Upper lobe of right lung (tissue), 1 donor: ENCODE data around the gene CFD. TPM values are rescaled to one million over a fixed set of nuclear protein-coding genes. Genes with fewer than 3 reads are reported as not detected.
"Not testable (repeated sequence)": the region's sequence is repeated elsewhere in the genome, so short reads cannot be mapped to it uniquely, and the experiment has no call there.

Source experiments
- ATAC-seq: fragments of 200-7000 bp; cut with Tn5 transposase; one replicate; pipeline ENCODE4 v1.9.1; 2020; ENCODE audit warnings: mild to moderate bottlenecking, moderate library complexity
- DNase-seq: peaks from one replicate; pipeline ENCODE4 v3.0.0-alpha.2; 2020
- H3K27ac ChIP-seq: fragments of 200-600 bp; one replicate; pipeline ENCODE4 v1.8.0; 2022
- H3K27me3 ChIP-seq: fragments of 200-600 bp; one replicate; pipeline ENCODE4 v1.8.0; 2022; ENCODE audit warnings: mild to moderate bottlenecking
- H3K36me3 ChIP-seq: fragments of 200-600 bp; one replicate; pipeline ENCODE4 v1.8.0; 2022
- H3K4me1 ChIP-seq: fragments of 200-600 bp; one replicate; pipeline ENCODE4 v1.8.0; 2022
- H3K4me3 ChIP-seq: fragments of 200-600 bp; one replicate; pipeline ENCODE4 v1.8.0; 2022; ENCODE audit warnings: mild to moderate bottlenecking
- H3K9me3 ChIP-seq: fragments of 200-600 bp; one replicate; pipeline ENCODE4 v1.8.0; 2022
- intact Hi-C: fragments of 100-400 bp; cut with DNase I; formaldehyde crosslinking; loops from one replicate; pipeline ENCODE4 v1.11.0; 2022
- total RNA-seq: library from RNA; stranded (reverse); fragmentation: NEBNext Ultra II Directional; extraction: Animal tissue kit (Norgen Biotek cat#: 25700); gene quantifications from one replicate; pipeline ENCODE4 v1.2.1, GENCODE V29; 2021
- TF ChIP-seq, protein P1 (sequence below): fragments of 200-600 bp; IDR thresholded peaks from one replicate; pipeline ENCODE4 v1.8.0; 2022; ENCODE audit warnings: antibody characterized with exemption
- donor health status: DM: no; HTN: yes; CAD: no; lungs with severe emphysema.

Gene CFD
- total RNA-seq, 1 donor from 2014 or later = 153 TPM

DNA sequence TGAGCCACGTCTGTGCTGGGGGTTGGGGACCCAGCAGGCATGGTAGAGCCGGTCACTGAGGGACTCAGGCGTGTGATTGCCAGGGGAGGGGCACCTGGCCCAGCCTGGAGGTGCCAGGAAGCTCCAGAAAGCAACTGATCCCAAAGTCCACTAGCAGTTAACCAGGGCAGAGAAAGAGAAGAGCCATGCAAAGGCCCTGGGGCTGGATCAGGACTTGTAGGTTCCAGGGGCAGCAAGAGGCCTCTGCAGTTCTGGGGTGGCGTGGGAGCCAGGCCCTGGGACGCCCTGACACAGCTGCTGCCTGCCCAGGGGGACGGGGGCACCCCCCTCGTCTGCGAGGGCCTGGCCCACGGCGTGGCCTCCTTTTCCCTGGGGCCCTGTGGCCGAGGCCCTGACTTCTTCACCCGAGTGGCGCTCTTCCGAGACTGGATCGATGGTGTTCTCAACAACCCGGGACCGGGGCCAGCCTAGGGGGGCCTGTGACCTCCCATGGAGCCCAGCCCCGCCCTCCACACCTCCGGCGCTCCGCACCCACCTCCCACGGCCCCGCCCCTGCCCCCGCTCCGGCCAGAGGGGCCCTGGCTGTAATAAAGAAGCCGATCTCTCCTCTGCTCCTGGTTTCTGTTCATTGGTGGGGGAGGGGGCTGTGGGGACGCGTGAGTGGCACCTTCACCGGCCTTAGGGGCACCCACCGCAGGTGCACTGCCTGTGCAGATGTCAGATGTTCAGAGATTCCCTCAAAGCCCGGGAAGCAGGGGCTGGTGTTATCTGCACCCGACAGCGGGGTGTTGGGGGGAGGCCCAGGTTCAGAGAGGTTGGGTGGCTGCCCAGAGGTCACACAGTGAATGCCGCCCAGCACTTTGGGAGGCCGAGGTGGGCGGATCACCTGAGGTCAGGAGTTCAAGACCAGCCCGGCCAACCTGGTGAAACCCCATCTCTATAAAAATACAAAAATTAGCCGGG is 27.8 kb upstream of the CFD start:
- Histone ChIP-seq H3K36me3 (no peaks in the 10 kb centered on the region), H3K9me3 (no peaks in the 10 kb centered on the region), H3K27ac (no peak overlapping the region), H3K4me1 (no peaks in the 10 kb centered on the region), H3K27me3 (peaks cover 11% of the 10 kb centered on the region), H3K4me3 (no peak overlapping the region)
- intact Hi-C loops = no loop called here
- DNase-seq = no peak
- no peak for ATAC-seq
- TF ChIP-seq, protein P1, sequence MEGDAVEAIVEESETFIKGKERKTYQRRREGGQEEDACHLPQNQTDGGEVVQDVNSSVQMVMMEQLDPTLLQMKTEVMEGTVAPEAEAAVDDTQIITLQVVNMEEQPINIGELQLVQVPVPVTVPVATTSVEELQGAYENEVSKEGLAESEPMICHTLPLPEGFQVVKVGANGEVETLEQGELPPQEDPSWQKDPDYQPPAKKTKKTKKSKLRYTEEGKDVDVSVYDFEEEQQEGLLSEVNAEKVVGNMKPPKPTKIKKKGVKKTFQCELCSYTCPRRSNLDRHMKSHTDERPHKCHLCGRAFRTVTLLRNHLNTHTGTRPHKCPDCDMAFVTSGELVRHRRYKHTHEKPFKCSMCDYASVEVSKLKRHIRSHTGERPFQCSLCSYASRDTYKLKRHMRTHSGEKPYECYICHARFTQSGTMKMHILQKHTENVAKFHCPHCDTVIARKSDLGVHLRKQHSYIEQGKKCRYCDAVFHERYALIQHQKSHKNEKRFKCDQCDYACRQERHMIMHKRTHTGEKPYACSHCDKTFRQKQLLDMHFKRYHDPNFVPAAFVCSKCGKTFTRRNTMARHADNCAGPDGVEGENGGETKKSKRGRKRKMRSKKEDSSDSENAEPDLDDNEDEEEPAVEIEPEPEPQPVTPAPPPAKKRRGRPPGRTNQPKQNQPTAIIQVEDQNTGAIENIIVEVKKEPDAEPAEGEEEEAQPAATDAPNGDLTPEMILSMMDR = no peak

DNA sequence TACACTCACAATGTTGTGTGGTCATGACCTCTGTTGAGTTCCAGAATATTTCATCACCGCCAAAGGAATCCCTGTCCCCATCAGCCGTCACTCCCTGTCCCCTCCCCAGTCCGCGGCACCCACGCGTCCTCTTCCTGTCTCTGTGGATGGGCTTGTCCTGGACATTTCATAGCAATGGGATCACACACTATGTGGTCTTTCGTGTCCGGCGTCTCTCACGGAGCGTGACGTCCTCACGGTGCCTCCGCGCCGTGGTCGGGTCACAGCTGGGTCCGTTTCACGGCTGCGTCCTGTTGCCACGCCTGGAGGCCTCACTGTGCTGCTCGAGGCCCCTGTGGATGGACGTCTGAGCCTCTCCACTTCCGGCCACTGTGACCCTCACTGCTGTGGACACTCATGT is 25.2 kb upstream of the CFD start:
- peaks cover 25% of the 10 kb centered on the region for H3K27me3 ChIP-seq
- intact Hi-C loops = no loop called here

DNA sequence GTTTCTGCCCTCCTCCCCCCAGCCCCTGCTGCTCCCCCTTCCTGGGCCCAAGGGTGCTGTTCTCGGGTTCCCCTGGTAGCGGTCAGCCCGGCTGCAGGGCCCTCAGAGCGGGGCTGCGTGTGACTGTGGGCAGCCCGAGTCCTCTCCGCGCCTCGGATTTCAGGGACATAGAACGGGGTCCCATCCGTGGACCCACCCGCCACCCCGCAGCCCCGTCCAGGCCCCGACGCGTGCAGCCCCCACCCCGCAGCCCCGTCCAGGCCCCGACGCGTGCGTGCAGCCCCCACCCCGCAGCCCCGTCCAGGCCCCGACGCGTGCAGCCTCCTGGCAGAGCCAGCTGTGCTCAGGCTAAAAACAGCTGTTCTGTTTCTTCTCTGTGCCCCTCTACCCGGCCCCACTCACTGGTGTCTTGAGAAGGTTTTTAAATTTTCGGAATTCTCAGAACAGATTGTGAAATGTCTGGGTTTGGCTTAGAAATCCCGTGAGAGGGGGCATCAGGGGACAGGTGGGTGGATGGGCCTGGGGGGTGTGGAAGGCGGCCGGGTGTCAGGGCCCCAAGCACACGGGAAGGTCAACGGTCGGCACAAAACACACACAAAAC is 24.2 kb upstream of the CFD start:
- H3K4me1 ChIP-seq = no peaks in the 10 kb centered on the region
- DNase-seq = no peak
- peak; percentile 64 for ATAC-seq
- no peaks in the 10 kb centered on the region for H3K9me3 ChIP-seq
- H3K36me3 ChIP-seq = no peaks in the 10 kb centered on the region
- H3K4me3 ChIP-seq = no peak overlapping the region
- TF ChIP-seq, protein P1 = no peak
- H3K27me3 ChIP-seq = peaks cover 25% of the 10 kb centered on the region
- intact Hi-C loops = no loop called here
- no peak overlapping the region for H3K27ac ChIP-seq

More for the DNA sequence above, 25.2 kb upstream of the CFD start:
- Histone ChIP-seq H3K4me3 (no peak overlapping the region), H3K27ac (no peak overlapping the region), H3K4me1 (no peaks in the 10 kb centered on the region), H3K36me3 (no peaks in the 10 kb centered on the region), H3K9me3 (no peaks in the 10 kb centered on the region)
- ATAC-seq (no peak), DNase-seq (no peak)
- TF ChIP-seq, protein P1 = no peak

DNA sequence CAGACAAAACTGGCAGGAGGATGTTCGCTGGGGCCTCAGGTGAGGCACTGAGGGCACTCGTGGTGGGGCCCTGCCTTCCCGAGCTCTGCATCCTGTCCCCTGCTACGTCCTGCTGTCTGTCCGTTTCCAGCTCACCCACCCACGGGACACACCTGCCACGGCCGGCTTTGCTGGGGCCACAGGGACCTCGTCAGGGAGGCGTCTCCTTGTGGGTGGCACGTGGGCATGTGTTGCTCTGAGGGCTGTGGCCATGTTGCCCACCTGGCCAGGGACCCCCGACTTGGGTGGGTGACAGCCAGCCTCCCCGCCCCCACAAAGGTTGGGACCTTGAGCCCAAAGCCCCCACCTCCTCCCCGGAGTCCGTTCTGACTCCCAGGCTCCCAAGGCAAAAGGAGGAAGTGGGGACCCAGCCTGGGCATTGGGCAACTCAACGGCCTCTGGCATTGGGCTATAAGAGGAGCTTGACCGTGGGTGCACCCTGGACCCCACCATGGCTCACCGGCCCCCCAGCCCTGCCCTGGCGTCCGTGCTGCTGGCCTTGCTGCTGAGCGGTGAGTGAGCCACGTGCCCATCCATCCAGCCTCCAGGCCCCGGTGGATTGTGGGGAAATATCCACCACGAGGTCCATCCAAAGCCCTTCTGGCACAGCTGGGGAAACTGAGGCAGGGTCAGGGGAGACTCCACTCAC is 18.8 kb upstream of the CFD start, which contains the start of gene PRTN3:
TSS of gene PRTN3 (plus strand) at position 481 of the 688 bp plus-strand sequence. CDS start at position 491, 10 bp downstream.
- H3K4me3 ChIP-seq = no peak within 1 kb of the TSS
- intact Hi-C loops = no loop called here
- ATAC-seq (peak; percentile 67), DNase-seq (no peak)
- no peaks in the 10 kb centered on the region for H3K9me3 ChIP-seq
- no peak within 1 kb of the TSS for H3K27ac ChIP-seq
- H3K4me1 ChIP-seq = peaks cover 9% of the 10 kb centered on the region
- peaks cover 36% of the 10 kb centered on the region for H3K27me3 ChIP-seq
- TF ChIP-seq, protein P1 = no peak
- no peaks in the 10 kb centered on the region for H3K36me3 ChIP-seq

DNA sequence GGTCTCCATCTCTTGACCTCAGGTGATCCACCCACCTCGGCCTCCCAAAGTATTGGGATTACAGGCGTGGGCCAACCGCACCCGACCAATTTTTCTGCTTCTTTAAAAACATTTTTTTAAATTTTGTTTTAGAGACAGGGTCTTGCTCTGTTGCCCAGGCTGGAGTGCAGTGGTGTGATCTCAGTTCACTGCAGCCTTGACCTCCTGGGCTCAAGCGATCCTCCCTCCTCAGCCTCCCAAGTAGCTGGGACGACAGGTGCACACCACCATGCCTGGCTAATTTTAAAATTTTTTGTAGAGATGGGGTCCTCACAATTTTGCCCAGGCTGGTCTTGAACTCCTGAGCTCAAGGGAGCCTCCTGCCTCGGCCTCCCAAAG is 16.7 kb upstream of the CFD start:
- H3K27ac ChIP-seq, H3K36me3 ChIP-seq, ATAC-seq, H3K9me3 ChIP-seq, intact Hi-C loops, H3K4me3 ChIP-seq, DNase-seq: not testable (repeated sequence)
- peaks cover 40% of the 10 kb centered on the region for H3K27me3 ChIP-seq
- H3K4me1 ChIP-seq = peaks cover 13% of the 10 kb centered on the region
